Esophagus muscularis mucosa (tissue), 4 donors: ENCODE data around the gene RUNX2. TPM values are rescaled to one million over a fixed set of nuclear protein-coding genes. Genes with fewer than 3 reads are reported as not detected.

Source experiments
- DNase-seq: peaks from one replicate; pipeline ENCODE4 v3.0.0-alpha.2; 2017; ENCODE audit errors: extremely low spot score
- H3K27ac ChIP-seq, 4 donors: fragments of 200-600 bp; sonication (generic); replicated peaks in 1 of 4; 1 replicate in 3 of 4; 2 replicates in 1 of 4; pipeline ENCODE4 v1.5.1; 2016 to 2019; ENCODE audit warnings: mild to moderate bottlenecking in 1 of 4
- H3K27me3 ChIP-seq, 4 donors: fragments of 200-600 bp; sonication (generic); one replicate each; pipeline versions ENCODE4 v1.5.1 to v1.6.0; 2016 to 2019
- H3K36me3 ChIP-seq, 4 donors: fragments of 200-600 bp; sonication (generic); one replicate each; pipeline ENCODE4 v1.5.1; 2016 to 2019
- H3K4me1 ChIP-seq, 4 donors: fragments of 200-600 bp; sonication (generic); one replicate each; pipeline ENCODE4 v1.5.1; 2016 to 2019
- H3K4me3 ChIP-seq, 4 donors: fragments of 200-600 bp; sonication (generic); 1 replicate in 2 of 4; 2 replicates in 2 of 4; pipeline ENCODE4 v1.5.1; 2016 to 2019; ENCODE audit warnings: mild to moderate bottlenecking in 4 of 4, moderate library complexity in 1 of 4
- H3K9me3 ChIP-seq, 4 donors: fragments of 200-600 bp; sonication (generic); 1 replicate in 3 of 4; 2 replicates in 1 of 4; pipeline ENCODE4 v1.5.1; 2016 to 2019
- CTCF ChIP-seq, 3 experiments: fragments of 200-600 bp in 2 of 3; fragments of 450-650 bp in 1 of 3; sonication (generic) in 2 of 3; IDR thresholded peaks; one replicate each; pipeline ENCODE4 v1.5.1; 2017 to 2019; ENCODE audit warnings: antibody characterized with exemption in 3 of 3, mild to moderate bottlenecking in 2 of 3, moderate library complexity in 1 of 3
- EP300 ChIP-seq: sonication (generic); formaldehyde crosslinking; IDR thresholded peaks from one replicate; pipeline ENCODE4 v1.6.1; 2017; ENCODE audit warnings: antibody characterized with exemption
- POLR2A ChIP-seq: fragments of 450-650 bp; IDR thresholded peaks from one replicate; pipeline ENCODE4 v1.6.1; 2017; ENCODE audit warnings: antibody characterized with exemption, moderate library complexity, mild to moderate bottlenecking, low read depth
- POLR2AphosphoS5 ChIP-seq, 2 donors: sonication (generic); formaldehyde crosslinking; IDR thresholded peaks; one replicate each; pipeline ENCODE4 v1.6.1; 2017; ENCODE audit warnings: antibody characterized with exemption in 2 of 2
- WGBS: methylation state at CpG from one replicate; pipeline ENCODE4 v1.1.5; 2018; 5-methylcytosine and 5-hydroxymethylcytosine counted together
- intact Hi-C: fragments of 100-400 bp; cut with DNase I; formaldehyde crosslinking; loops from one replicate; pipeline ENCODE4 v1.15.1; 2023
- total RNA-seq, 4 donors: library from RNA; depleted of rRNA; stranded (reverse); fragments of >200 nt; gene quantifications; one replicate each; pipeline versions ENCODE4 v1.1.0 to v1.2.1, GENCODE V29; 2016

Gene RUNX2
- total RNA-seq, 4 donors from 2014 or later, result 1.0 to 1.6 (median 1.4) TPM

GRCh38 chr6:45323656-45324224 lies 4.4 kb upstream of the RUNX2 start:
- 77% methylated on average over 3 of the region's 3 CpGs for WGBS
- Histone ChIP-seq H3K4me1 (peaks cover 0 to 8% (median 2%) of the 10 kb centered on the region in 4 donors), H3K27ac (no peak overlapping the region), H3K9me3 (no peaks in the 10 kb centered on the region), H3K4me3 (no peak overlapping the region), H3K36me3 (no peaks in the 10 kb centered on the region), H3K27me3 (no peaks in the 10 kb centered on the region)
- intact Hi-C loops, result no loop called here
- DNase-seq, result no peak
- no peak for TF ChIP-seq POLR2AphosphoS5 (IDR thresholded peaks at IDR 0.05)
- TF ChIP-seq CTCF (IDR thresholded peaks at IDR 0.05), result no peak
- no peak for TF ChIP-seq EP300
- no peak for TF ChIP-seq POLR2A

GRCh38 chr6:45326698-45327417 lies 1.3 kb upstream of the RUNX2 start:
- 93% methylated on average over 5 of the region's 5 CpGs for WGBS
- no peak for DNase-seq
- Histone ChIP-seq H3K36me3 (no peaks in the 10 kb centered on the region), H3K4me3 (no peak overlapping the region), H3K27me3 (no peaks in the 10 kb centered on the region), H3K9me3 (no peaks in the 10 kb centered on the region), H3K27ac (no peak overlapping the region), H3K4me1 (peaks cover 0 to 8% (median 2%) of the 10 kb centered on the region in 4 donors)
- intact Hi-C loops, result no loop called here
- TF ChIP-seq POLR2AphosphoS5 (IDR thresholded peaks at IDR 0.05) (no peak), CTCF (IDR thresholded peaks at IDR 0.05) (no peak), EP300 (no peak), POLR2A (no peak)

GRCh38 chr6:45328523-45328922 lies 393 bp downstream of the RUNX2 start:
- DNase-seq, result no peak
- H3K9me3 ChIP-seq, result no peaks in the 10 kb centered on the region
- TF ChIP-seq EP300 (no peak), POLR2A (no peak), CTCF (IDR thresholded peaks at IDR 0.05) (no peak), POLR2AphosphoS5 (IDR thresholded peaks at IDR 0.05) (no peak)
- no peaks in the 10 kb centered on the region for H3K27me3 ChIP-seq
- intact Hi-C loops, result no loop called here
- H3K4me1 ChIP-seq, result peaks cover 0 to 8% (median 2%) of the 10 kb centered on the region in 4 donors
- no peaks in the 10 kb centered on the region for H3K36me3 ChIP-seq
- no peak overlapping the region for H3K4me3 ChIP-seq
- no peak overlapping the region for H3K27ac ChIP-seq

DNA sequence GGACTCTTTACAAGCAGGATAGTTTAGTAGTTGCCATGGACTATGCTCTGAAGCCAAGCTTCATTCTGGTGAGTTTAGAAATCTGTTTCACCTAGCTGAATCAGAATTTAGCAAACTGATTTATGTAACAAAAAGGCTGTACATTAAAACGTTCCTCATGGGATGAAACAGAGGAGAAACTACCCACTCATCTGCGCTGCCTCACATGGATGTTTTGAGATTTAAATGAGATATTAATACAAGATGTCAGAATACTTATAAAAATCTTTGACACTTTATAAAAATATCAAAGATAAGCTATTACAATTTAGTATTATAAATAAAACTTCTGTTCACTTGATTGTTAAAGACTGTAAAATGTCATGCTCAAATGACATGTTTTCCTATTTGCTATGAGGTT lies 16.8 kb downstream of the RUNX2 start:
- intact Hi-C loops, result no loop called here
- Histone ChIP-seq H3K9me3 (no peaks in the 10 kb centered on the region), H3K4me1 (no peaks in the 10 kb centered on the region), H3K36me3 (no peaks in the 10 kb centered on the region), H3K27me3 (no peaks in the 10 kb centered on the region), H3K27ac (no peak overlapping the region), H3K4me3 (no peak overlapping the region)
- no peak for TF ChIP-seq POLR2A
- no peak for TF ChIP-seq CTCF (IDR thresholded peaks at IDR 0.05)
- no peak for TF ChIP-seq EP300
- no peak for TF ChIP-seq POLR2AphosphoS5 (IDR thresholded peaks at IDR 0.05)
- 83% methylated on average over 2 of the region's 2 CpGs for WGBS
- DNase-seq, result no peak

- H3K9me3 ChIP-seq, result no peaks in the 10 kb centered on the region
- no peak for TF ChIP-seq POLR2A
- no peaks in the 10 kb centered on the region for H3K36me3 ChIP-seq
- no peaks in the 10 kb centered on the region for H3K4me1 ChIP-seq
- H3K27me3 ChIP-seq, result no peaks in the 10 kb centered on the region
- no peak overlapping the region for H3K27ac ChIP-seq
- DNase-seq, result no peak
- intact Hi-C loops, result no loop called here
- no peak overlapping the region for H3K4me3 ChIP-seq
Observed at GRCh38 chr6:45350186-45350710, 22.1 kb downstream of the RUNX2 start.
